Body of pancreas (tissue), 4 donors: ENCODE results near the gene MLLT10. TPM values are rescaled to one million over a fixed set of nuclear protein-coding genes. Genes with fewer than 3 reads are reported as not detected.
"Not testable (repeated sequence)": the region's sequence is repeated elsewhere in the genome, so short reads cannot be mapped to it uniquely, and the experiment has no call there.

Experiments used
- ATAC-seq: fragments of 150-250 bp; one replicate; pipeline ENCODE4 v1.9.1; 2016
- DNase-seq, 4 donors: peaks; one replicate each; pipeline ENCODE4 v3.0.0-alpha.2; 2019
- H3K27ac ChIP-seq, 4 donors: fragments of 200-600 bp; sonication (generic); 1 replicate in 3 of 4; 2 replicates in 1 of 4; pipeline versions ENCODE4 v1.5.1 to v1.6.1; 2016 to 2019; ENCODE audit warnings: mild to moderate bottlenecking in 1 of 4, mixed read lengths in 1 of 4, moderate library complexity in 1 of 4
- H3K27me3 ChIP-seq, 2 donors: fragments of 200-600 bp; sonication (generic); one replicate each; pipeline ENCODE4 v1.6.0; 2016; ENCODE audit warnings: mild to moderate bottlenecking in 1 of 2
- H3K36me3 ChIP-seq, 2 donors: fragments of 200-600 bp; sonication (generic); replicated peaks in 1 of 2; 2 replicates each; pipeline ENCODE4 v1.5.1; 2016; ENCODE audit warnings: low read depth in 2 of 2; ENCODE audit not compliant: insufficient read depth in 1 of 2
- H3K4me1 ChIP-seq: fragments of 200-600 bp; sonication (generic); one replicate; pipeline ENCODE4 v1.6.0; 2016
- H3K4me3 ChIP-seq, 2 donors: fragments of 200-600 bp; sonication (generic); 1 replicate in 1 of 2; 2 replicates in 1 of 2; pipeline ENCODE4 v1.5.1; 2016 to 2019
- H3K9me3 ChIP-seq, 3 donors: fragments of 200-600 bp; sonication (generic); 1 replicate in 2 of 3; 2 replicates in 1 of 3; pipeline ENCODE4 v1.5.1; 2016
- CTCF ChIP-seq, 7 experiments: fragments of 450-650 bp in 4 of 7; fragments of 200-600 bp in 3 of 7; sonication (generic) in 3 of 7; IDR thresholded peaks; one replicate each; pipeline ENCODE4 v1.5.1; 2016 to 2019; ENCODE audit warnings: antibody characterized with exemption in 7 of 7
- POLR2A ChIP-seq, 3 donors: fragments of 450-650 bp; IDR thresholded peaks; one replicate each; pipeline ENCODE4 v1.6.1; 2016; ENCODE audit warnings: antibody characterized with exemption in 3 of 3, mild to moderate bottlenecking in 2 of 3
- WGBS, 2 donors: methylation state at CpG; one replicate each; pipeline ENCODE4 v1.1.5; 2017; 5-methylcytosine and 5-hydroxymethylcytosine counted together
- intact Hi-C: fragments of 100-400 bp; cut with DNase I; formaldehyde crosslinking; loops from one replicate; pipeline ENCODE4 v1.15.1; 2023
- total RNA-seq, 2 donors: library from RNA; depleted of rRNA; stranded (reverse); fragments of >200 nt; gene quantifications; one replicate each; pipeline ENCODE4 v1.1.0, GENCODE V29; 2016

The MLLT10 gene
- total RNA-seq, 2 donors from 2014 or later = 23.7 to 30.1 TPM

GRCh38 chr10:21614000-21614399 is 80.0 kb downstream of the MLLT10 start:
- TF ChIP-seq CTCF (IDR thresholded peaks at IDR 0.05) (no peak), POLR2A (IDR thresholded peaks at IDR 0.05) (no peak)
- H3K36me3 ChIP-seq = no peaks in the 10 kb centered on the region
- H3K27ac ChIP-seq = no peak overlapping the region
- intact Hi-C loops = no loop called here
- ATAC-seq (no peak), DNase-seq (no peak)
- no peak overlapping the region for H3K4me3 ChIP-seq
- H3K27me3 ChIP-seq = no peaks in the 10 kb centered on the region
- no peaks in the 10 kb centered on the region for H3K9me3 ChIP-seq
- no peaks in the 10 kb centered on the region for H3K4me1 ChIP-seq
- 90 to 96% methylated on average over 3 of the region's 3 CpGs for WGBS, 2 donors

- no peak for ATAC-seq
- H3K9me3 ChIP-seq = no peaks in the 10 kb centered on the region
- intact Hi-C loops = no loop called here
- H3K36me3 ChIP-seq = no peaks in the 10 kb centered on the region
- H3K4me1 ChIP-seq = no peaks in the 10 kb centered on the region
- DNase-seq = no peak
- no peaks in the 10 kb centered on the region for H3K27me3 ChIP-seq
- WGBS, 2 donors = 84 to 95% methylated on average over 3 of the region's 3 CpGs
- TF ChIP-seq POLR2A (IDR thresholded peaks at IDR 0.05) = no peak
- TF ChIP-seq CTCF (IDR thresholded peaks at IDR 0.05) = no peak
- no peak overlapping the region for H3K4me3 ChIP-seq
- no peak overlapping the region for H3K27ac ChIP-seq
Observed at GRCh38 chr10:21617267-21617666, 83.2 kb downstream of the MLLT10 start.

DNA sequence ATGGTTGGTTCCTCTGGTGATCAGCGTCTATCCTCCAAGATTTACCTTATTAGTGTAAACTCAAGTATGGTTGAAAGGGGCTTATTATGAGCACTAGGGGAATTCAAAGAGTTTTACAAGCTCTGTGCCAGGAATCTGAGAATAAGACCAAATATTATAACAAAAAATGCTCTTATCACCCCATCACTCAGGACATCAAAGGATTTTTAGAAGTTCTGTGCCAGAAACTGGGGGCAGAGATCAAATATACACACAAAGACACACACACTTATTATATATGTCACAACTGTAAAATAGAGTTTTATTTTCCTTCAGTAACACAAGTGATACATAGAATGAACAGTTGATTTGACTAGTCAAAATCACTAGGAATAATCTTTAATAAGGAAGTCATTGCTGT is 89.3 kb downstream of the MLLT10 start:
- intact Hi-C loops = no loop called here
- ATAC-seq (no peak), DNase-seq (no peak)
- Histone ChIP-seq H3K4me1 (no peaks in the 10 kb centered on the region), H3K4me3 (no peak overlapping the region), H3K36me3 (no peaks in the 10 kb centered on the region), H3K27me3 (no peaks in the 10 kb centered on the region), H3K27ac (no peak overlapping the region), H3K9me3 (no peaks in the 10 kb centered on the region)
- no peak for TF ChIP-seq POLR2A (IDR thresholded peaks at IDR 0.05)
- TF ChIP-seq CTCF (IDR thresholded peaks at IDR 0.05) = no peak
- 75 to 94% methylated on average over 1 of the region's 1 CpG for WGBS, 2 donors

- H3K4me3 ChIP-seq, H3K36me3 ChIP-seq, H3K27ac ChIP-seq, H3K4me1 ChIP-seq, H3K27me3 ChIP-seq, intact Hi-C loops, DNase-seq, ATAC-seq, H3K9me3 ChIP-seq: not testable (repeated sequence)
- 92 to 95% methylated on average over 6 of the region's 6 CpGs for WGBS, 2 donors
Observed at GRCh38 chr10:21624421-21624820, 90.4 kb downstream of the MLLT10 start.

DNA sequence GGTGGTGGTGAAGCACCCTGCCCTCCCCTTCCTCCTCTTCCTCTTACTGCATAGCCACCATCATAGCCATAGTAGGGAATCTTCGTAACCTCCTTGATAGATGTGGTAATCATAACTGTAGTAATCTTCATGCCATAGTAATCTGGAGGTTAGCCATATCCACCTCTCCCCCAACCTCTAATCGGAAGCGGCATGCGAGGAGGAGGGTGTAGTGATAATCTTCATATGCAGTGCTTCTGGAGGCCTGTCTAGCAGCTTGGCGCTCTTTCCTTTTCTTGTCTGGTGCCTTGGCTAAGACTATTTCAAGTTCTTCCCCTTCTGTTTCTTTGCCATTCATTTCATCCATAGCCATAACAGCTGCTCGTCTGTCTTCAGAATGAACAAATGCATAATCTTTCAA is 90.9 kb downstream of the MLLT10 start:
- ATAC-seq (no peak), DNase-seq (no peak)

GRCh38 chr10:21625623-21626229 is 91.7 kb downstream of the MLLT10 start:
- Histone ChIP-seq H3K4me1 (no peaks in the 10 kb centered on the region), H3K27me3 (no peaks in the 10 kb centered on the region), H3K36me3 (no peaks in the 10 kb centered on the region), H3K27ac (no peak overlapping the region), H3K9me3 (no peaks in the 10 kb centered on the region), H3K4me3 (no peak overlapping the region)
- intact Hi-C loops = no loop called here
- WGBS, 2 donors = 86 to 96% methylated on average over 3 of the region's 3 CpGs
- no peak for TF ChIP-seq POLR2A (IDR thresholded peaks at IDR 0.05)
- TF ChIP-seq CTCF (IDR thresholded peaks at IDR 0.05) = no peak
- DNase-seq (no peak), ATAC-seq (no peak)

More for the DNA sequence above, 90.9 kb downstream of the MLLT10 start:
- Histone ChIP-seq H3K4me1 (no peaks in the 10 kb centered on the region), H3K9me3 (no peaks in the 10 kb centered on the region), H3K27ac (no peak overlapping the region), H3K4me3 (no peak overlapping the region), H3K27me3 (no peaks in the 10 kb centered on the region), H3K36me3 (no peaks in the 10 kb centered on the region)
- intact Hi-C loops = no loop called here
- 94 to 97% methylated on average over 6 of the region's 6 CpGs for WGBS, 2 donors
- TF ChIP-seq POLR2A (IDR thresholded peaks at IDR 0.05) = no peak
